Liver (tissue), 9 donors: Measurements from ENCODE around the gene APIP. TPM values are rescaled to one million over a fixed set of nuclear protein-coding genes. Genes with fewer than 3 reads are reported as not detected.

Source experiments
- DNase-seq: peaks from one replicate; pipeline ENCODE4 v3.0.0-alpha.2; 2017; ENCODE audit warnings: low spot score
- H3K27ac ChIP-seq, 2 donors: one replicate each; pipeline ENCODE4 v1.7.0; 2013; ENCODE audit warnings: inconsistent platforms in 2 of 2, low read length in 2 of 2, control low read depth in 1 of 2, low read depth in 1 of 2, mild to moderate bottlenecking in 1 of 2
- H3K27me3 ChIP-seq, 4 donors: one replicate each; pipeline versions ENCODE4 v1.6.1 to v1.7.0; 2013; ENCODE audit warnings: low read length in 3 of 4, inconsistent platforms in 1 of 4, mild to moderate bottlenecking in 1 of 4, moderate library complexity in 1 of 4; ENCODE audit not compliant: control insufficient read depth in 4 of 4, insufficient read depth in 4 of 4
- H3K36me3 ChIP-seq, 4 donors: one replicate each; pipeline versions ENCODE4 v1.6.1 to v1.7.0; 2013; ENCODE audit warnings: low read length in 3 of 4, mild to moderate bottlenecking in 3 of 4, low read depth in 1 of 4, moderate library complexity in 1 of 4; ENCODE audit not compliant: control insufficient read depth in 4 of 4, insufficient read depth in 3 of 4
- H3K4me1 ChIP-seq, 4 donors: one replicate each; pipeline versions ENCODE4 v1.6.1 to v1.7.0; 2013; ENCODE audit warnings: low read length in 3 of 4, mild to moderate bottlenecking in 3 of 4, moderate library complexity in 1 of 4; ENCODE audit not compliant: control insufficient read depth in 4 of 4, insufficient read depth in 4 of 4
- H3K4me3 ChIP-seq, 3 donors: one replicate each; pipeline versions ENCODE4 v1.6.1 to v1.7.0; 2013; ENCODE audit warnings: low read length in 3 of 3, control low read depth in 1 of 3, low read depth in 1 of 3, mild to moderate bottlenecking in 1 of 3
- H3K9ac ChIP-seq, 2 donors: one replicate each; pipeline ENCODE4 v1.7.0; 2013; ENCODE audit warnings: low read length in 2 of 2, mild to moderate bottlenecking in 2 of 2, moderate library complexity in 2 of 2, control low read depth in 1 of 2, low read depth in 1 of 2
- H3K9me3 ChIP-seq, 4 donors: one replicate each; pipeline versions ENCODE4 v1.6.1 to v1.7.0; 2013; ENCODE audit warnings: low read length in 3 of 4; ENCODE audit not compliant: control insufficient read depth in 4 of 4
- CTCF ChIP-seq: fragments of 150-350 bp; IDR thresholded peaks from 2 replicates; pipeline ENCODE4 v1.5.1; 2017; ENCODE audit warnings: improper control_type of control experiment, low read depth, low read length; ENCODE audit not compliant: missing input control
- FOXA1 ChIP-seq: IDR thresholded peaks from 2 replicates; pipeline ENCODE4 v1.6.1; 2016; ENCODE audit warnings: antibody characterized with exemption
- FOXA2 ChIP-seq: IDR thresholded peaks from 2 replicates; pipeline ENCODE4 v1.6.1; 2016; ENCODE audit warnings: antibody characterized with exemption
- GABPA ChIP-seq, 2 donors: IDR thresholded peaks in 1 of 2; conservative IDR thresholded peaks in 1 of 2; 2 replicates each; pipeline ENCODE4 v1.6.1; 2016; ENCODE audit warnings: antibody characterized with exemption in 2 of 2, mild to moderate bottlenecking in 1 of 2, moderate library complexity in 1 of 2
- HNF4A ChIP-seq, 2 donors: conservative IDR thresholded peaks; 2 replicates each; pipeline ENCODE4 v1.6.1; 2016; ENCODE audit warnings: antibody characterized with exemption in 2 of 2, mild to moderate bottlenecking in 2 of 2
- HNF4G ChIP-seq: IDR thresholded peaks from 2 replicates; pipeline ENCODE4 v1.6.1; 2016; ENCODE audit warnings: antibody characterized with exemption
- JUND ChIP-seq, 2 donors: IDR thresholded peaks; 2 replicates each; pipeline ENCODE4 v1.6.1; 2016; ENCODE audit warnings: antibody characterized with exemption in 2 of 2
- MAX ChIP-seq: IDR thresholded peaks from 2 replicates; pipeline ENCODE4 v1.6.1; 2016; ENCODE audit warnings: antibody characterized with exemption
- RAD21 ChIP-seq, 2 donors: IDR thresholded peaks; 2 replicates each; pipeline ENCODE4 v1.6.1; 2016; ENCODE audit warnings: antibody characterized with exemption in 2 of 2, mild to moderate bottlenecking in 2 of 2
- RXRA ChIP-seq, 2 donors: IDR thresholded peaks; 2 replicates each; pipeline ENCODE4 v1.6.1; 2017 to 2018; ENCODE audit warnings: antibody characterized with exemption in 2 of 2, mild to moderate bottlenecking in 1 of 2
- SP1 ChIP-seq: IDR thresholded peaks from 2 replicates; pipeline ENCODE4 v1.6.1; 2018; ENCODE audit warnings: antibody characterized with exemption, mild to moderate bottlenecking
- TAF1 ChIP-seq: conservative IDR thresholded peaks from 2 replicates; pipeline ENCODE4 v1.6.1; 2016; ENCODE audit warnings: antibody characterized with exemption, mild to moderate bottlenecking
- YY1 ChIP-seq: IDR thresholded peaks from 2 replicates; pipeline ENCODE4 v1.6.1; 2016; ENCODE audit warnings: antibody characterized with exemption, mild to moderate bottlenecking
- WGBS: extraction: QIAGEN DNeasy Blood & Tissue Kit; methylation state at CpG from one replicate; pipeline ENCODE4 v1.1.7; 2013; 5-methylcytosine and 5-hydroxymethylcytosine counted together
- polyA plus RNA-seq, 2 donors: library from polyadenylated mRNA; stranded (reverse) in 1 of 2; unstranded in 1 of 2; fragments of 200-250 nt in 1 of 2; fragments of >200 nt in 1 of 2; fragmentation: Nextera tagmentation in 1 of 2; extraction: Ambion mirVana in 1 of 2; gene quantifications; one replicate each; pipeline versions ENCODE4 v1.2.1 to v1.2.3, GENCODE V29; 2013 to 2015
- total RNA-seq, 2 donors: library from RNA; depleted of rRNA; stranded (reverse); fragments of >200 nt; gene quantifications; one replicate each; pipeline ENCODE4 v1.2.3, GENCODE V29; 2014
- TF ChIP-seq, protein P1 (sequence below): IDR thresholded peaks from 2 replicates; pipeline ENCODE4 v1.6.1; 2016; ENCODE audit warnings: antibody characterized with exemption, mild to moderate bottlenecking
- TF ChIP-seq, protein P2 (sequence below): IDR thresholded peaks from 2 replicates; pipeline ENCODE4 v1.6.1; 2016; ENCODE audit warnings: antibody characterized with exemption
- TF ChIP-seq, protein P3 (sequence below): IDR thresholded peaks from 2 replicates; pipeline ENCODE4 v1.6.1; 2016; ENCODE audit warnings: antibody characterized with exemption
- donor health status: healthy.
- donor health status: healthy.
- donor health status: healthy.
- donor health status: healthy.
- donor health status: healthy.

Gene APIP
- total and polyA plus RNA-seq, 4 donors = 13.4 to 26.3 (median 16.5) TPM

DNA sequence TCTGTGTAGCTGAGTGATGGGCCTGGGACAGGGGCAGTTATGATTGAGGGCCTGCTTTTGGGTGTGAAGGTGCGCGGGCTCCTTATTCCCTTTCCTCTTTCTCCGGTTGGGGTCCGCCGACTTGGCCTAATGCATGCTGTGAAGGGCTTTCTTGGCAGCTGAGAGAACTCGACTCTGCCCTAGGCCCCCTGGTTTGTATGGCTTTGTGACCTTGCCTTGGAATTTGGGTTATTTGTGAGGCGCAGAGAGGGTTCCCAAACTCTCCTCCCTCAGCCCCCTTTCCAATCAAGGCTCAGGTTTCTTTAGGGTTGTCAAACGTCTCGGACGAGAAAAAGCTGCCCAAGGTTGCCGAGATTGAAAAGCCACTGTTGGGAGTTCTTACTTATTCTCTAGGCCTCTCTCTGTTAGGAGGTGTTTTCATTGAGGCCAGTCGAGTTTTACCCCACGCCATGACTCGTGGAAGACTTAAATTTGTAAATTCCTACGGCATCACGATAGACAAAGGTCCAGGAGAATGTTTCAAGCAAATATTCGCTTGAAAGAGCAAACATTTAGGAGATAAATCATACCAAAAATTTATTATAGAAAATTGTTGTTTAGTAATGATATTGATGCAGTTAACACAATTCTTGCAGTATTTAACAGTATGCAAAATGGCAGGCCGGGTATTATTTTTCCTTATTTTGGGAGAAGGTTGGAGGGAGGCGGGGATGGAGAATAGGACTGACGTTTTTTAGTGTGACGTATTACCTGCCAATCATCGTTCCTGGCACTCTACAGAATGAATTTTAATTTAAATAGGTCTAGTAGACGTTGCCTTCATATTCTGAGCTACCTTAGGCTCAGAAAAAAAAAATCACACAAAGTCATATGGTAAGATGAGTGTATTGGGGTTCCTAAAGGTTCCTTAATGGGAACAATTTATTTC, 928 bp upstream of the APIP start:
- no peak for DNase-seq
- peak overlapping the region; percentile 93 for H3K9ac ChIP-seq
- TF ChIP-seq HNF4A (conservative IDR thresholded peaks at IDR 0.05) = no peak
- TF ChIP-seq YY1 = peak; percentile 56
- TF ChIP-seq RAD21 (IDR thresholded peaks at IDR 0.05) = no peak
- no peak for TF ChIP-seq FOXA1
- peak; percentile 7 for TF ChIP-seq TAF1
- TF ChIP-seq, protein P1, sequence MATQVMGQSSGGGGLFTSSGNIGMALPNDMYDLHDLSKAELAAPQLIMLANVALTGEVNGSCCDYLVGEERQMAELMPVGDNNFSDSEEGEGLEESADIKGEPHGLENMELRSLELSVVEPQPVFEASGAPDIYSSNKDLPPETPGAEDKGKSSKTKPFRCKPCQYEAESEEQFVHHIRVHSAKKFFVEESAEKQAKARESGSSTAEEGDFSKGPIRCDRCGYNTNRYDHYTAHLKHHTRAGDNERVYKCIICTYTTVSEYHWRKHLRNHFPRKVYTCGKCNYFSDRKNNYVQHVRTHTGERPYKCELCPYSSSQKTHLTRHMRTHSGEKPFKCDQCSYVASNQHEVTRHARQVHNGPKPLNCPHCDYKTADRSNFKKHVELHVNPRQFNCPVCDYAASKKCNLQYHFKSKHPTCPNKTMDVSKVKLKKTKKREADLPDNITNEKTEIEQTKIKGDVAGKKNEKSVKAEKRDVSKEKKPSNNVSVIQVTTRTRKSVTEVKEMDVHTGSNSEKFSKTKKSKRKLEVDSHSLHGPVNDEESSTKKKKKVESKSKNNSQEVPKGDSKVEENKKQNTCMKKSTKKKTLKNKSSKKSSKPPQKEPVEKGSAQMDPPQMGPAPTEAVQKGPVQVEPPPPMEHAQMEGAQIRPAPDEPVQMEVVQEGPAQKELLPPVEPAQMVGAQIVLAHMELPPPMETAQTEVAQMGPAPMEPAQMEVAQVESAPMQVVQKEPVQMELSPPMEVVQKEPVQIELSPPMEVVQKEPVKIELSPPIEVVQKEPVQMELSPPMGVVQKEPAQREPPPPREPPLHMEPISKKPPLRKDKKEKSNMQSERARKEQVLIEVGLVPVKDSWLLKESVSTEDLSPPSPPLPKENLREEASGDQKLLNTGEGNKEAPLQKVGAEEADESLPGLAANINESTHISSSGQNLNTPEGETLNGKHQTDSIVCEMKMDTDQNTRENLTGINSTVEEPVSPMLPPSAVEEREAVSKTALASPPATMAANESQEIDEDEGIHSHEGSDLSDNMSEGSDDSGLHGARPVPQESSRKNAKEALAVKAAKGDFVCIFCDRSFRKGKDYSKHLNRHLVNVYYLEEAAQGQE = no peak
- TF ChIP-seq CTCF = no peak
- no peak for TF ChIP-seq RXRA (IDR thresholded peaks at IDR 0.05)
- TF ChIP-seq, protein P2, sequence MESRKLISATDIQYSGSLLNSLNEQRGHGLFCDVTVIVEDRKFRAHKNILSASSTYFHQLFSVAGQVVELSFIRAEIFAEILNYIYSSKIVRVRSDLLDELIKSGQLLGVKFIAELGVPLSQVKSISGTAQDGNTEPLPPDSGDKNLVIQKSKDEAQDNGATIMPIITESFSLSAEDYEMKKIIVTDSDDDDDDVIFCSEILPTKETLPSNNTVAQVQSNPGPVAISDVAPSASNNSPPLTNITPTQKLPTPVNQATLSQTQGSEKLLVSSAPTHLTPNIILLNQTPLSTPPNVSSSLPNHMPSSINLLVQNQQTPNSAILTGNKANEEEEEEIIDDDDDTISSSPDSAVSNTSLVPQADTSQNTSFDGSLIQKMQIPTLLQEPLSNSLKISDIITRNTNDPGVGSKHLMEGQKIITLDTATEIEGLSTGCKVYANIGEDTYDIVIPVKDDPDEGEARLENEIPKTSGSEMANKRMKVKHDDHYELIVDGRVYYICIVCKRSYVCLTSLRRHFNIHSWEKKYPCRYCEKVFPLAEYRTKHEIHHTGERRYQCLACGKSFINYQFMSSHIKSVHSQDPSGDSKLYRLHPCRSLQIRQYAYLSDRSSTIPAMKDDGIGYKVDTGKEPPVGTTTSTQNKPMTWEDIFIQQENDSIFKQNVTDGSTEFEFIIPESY = no peak
- TF ChIP-seq FOXA2 = no peak
- TF ChIP-seq MAX = no peak
- no peak for TF ChIP-seq HNF4G
- no peak for TF ChIP-seq JUND (IDR thresholded peaks at IDR 0.05)
- TF ChIP-seq GABPA (IDR thresholded peaks at IDR 0.05 in 1 of 2, conservative IDR thresholded peaks at IDR 0.05 in 1 of 2) = no peak
- TF ChIP-seq SP1 = no peak
- TF ChIP-seq, protein P3, sequence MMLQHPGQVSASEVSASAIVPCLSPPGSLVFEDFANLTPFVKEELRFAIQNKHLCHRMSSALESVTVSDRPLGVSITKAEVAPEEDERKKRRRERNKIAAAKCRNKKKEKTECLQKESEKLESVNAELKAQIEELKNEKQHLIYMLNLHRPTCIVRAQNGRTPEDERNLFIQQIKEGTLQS = no peak
- peak overlapping the region; percentile 86 to 95 (median 93) for H3K4me3 ChIP-seq
- 16% methylated on average over 23 of the region's 23 CpGs for WGBS
- no peaks in the 10 kb centered on the region for H3K9me3 ChIP-seq
- H3K27me3 ChIP-seq = no peaks in the 10 kb centered on the region
- H3K4me1 ChIP-seq = peaks cover 2 to 28% (median 20%) of the 10 kb centered on the region in 4 donors
- H3K27ac ChIP-seq = peak overlapping the region; percentile 80 to 93
- H3K36me3 ChIP-seq = no peaks in the 10 kb centered on the region
